HG03095 (cell line): ENCODE results near the gene TMSB10.
"Not testable (repeated sequence)": the region's sequence is repeated elsewhere in the genome, so short reads cannot be mapped to it uniquely, and the experiment has no call there.

Experiments
- ATAC-seq: cut with Tn5 transposase; IDR thresholded peaks from one replicate; pipeline ENCODE4 v1.9.1; 2021; ENCODE audit warnings: moderate library complexity; ENCODE audit not compliant: unreplicated experiment

The TMSB10 gene

DNA sequence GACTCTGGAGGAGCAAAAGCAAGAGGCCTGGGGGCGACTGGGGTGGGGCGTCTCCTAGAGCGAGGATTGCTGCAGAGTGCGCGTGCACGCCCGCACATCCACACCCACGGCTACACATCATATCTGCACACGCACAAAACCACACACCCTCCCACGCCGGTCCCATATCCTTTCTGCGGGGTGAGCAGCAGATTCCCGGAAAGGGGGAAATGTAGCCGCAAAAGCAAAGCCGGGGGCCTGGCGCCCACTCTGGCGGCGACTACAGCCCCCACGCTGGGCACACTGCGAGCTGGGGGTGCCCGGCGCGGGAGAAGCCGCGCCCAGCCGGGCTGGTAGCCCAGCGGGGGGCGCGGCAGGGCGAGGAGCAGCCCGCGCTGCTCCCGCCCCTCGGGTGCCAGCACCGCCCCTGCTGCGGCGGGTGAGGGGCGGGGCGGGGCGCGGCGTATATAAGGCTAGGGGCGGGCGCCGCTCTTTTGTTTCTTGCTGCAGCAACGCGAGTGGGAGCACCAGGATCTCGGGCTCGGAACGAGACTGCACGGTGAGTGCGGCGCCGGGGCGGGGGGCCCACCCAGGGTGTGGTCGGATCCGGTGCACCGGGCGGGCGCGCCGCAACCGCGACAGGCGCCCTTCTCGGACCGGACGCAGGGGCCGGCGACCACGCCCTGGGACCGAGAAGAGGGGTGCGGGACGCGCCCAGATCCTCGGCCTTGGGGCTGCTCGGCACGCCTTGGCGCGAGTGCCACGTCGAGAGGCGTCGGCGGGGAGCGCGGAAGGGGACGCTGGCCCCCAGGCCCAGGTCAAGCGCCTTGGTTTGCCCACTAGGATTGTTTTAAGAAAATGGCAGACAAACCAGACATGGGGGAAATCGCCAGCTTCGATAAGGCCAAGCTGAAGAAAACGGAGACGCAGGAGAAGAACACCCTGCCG, at the start of gene TMSB10:
Gene TMSB10, plus strand, starts transcription at position 476 of the 927 bp plus-strand sequence.
- peak; percentile 55 for ATAC-seq

DNA sequence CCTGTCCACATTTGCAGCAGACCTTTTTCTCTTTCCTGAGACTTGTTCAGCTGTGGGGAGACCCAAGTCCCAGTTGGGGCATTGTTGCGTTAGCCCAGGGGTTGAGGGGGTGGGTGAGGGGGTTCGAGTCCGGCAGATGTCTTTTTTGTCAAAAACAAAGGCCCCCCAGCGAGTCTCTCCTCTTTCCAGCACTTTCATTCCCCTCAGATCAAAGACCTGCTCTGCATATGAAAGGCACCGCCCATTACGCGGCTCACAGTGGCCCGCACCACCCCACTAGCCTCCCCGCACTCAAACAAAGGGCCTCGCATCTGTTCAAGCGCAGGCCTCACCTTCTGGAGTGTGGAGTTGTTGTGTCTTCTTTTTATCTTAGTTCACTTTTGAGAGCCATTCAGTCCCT, 49.7 kb upstream of the TMSB10 start:
- no peak for ATAC-seq

DNA sequence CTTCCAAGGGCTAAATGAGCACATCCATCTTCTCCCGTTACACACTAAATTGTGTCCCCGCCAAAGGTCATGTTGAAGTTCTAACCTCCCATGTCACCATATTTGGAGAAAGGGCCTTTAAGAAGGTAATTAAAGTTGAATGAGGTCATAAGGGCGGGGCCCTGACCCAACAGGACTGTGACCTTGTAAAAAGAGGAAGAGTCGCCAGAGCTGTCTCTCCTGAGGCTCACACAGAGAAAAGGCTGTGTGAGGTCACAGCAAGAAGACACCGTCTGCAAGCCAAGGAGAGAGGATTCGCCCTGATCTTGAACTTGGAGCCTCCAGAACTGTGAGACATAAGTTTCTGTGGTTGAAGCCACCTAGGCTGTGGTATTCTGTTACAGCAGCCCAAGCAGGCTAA, 48.7 kb upstream of the TMSB10 start:
- no peak for ATAC-seq

DNA sequence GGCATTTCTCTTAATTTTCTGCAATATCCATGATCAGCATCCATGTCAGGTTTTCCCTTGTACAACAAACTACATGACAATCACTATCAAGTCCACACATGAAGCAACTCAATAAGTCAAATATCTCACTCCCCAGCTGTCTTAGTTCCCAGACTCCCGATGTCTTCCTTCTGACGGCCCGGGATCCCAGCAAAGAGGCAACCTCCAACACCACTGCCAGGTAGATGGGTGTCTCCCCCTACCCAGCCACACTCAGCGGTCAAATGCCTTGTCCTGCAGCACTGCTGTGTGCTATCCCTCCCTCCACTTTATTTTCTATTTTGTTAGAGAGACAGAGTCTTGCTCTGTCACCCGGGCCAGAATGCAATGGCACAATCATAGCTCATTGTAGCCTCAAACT, 47.9 kb upstream of the TMSB10 start:
- no peak for ATAC-seq

DNA sequence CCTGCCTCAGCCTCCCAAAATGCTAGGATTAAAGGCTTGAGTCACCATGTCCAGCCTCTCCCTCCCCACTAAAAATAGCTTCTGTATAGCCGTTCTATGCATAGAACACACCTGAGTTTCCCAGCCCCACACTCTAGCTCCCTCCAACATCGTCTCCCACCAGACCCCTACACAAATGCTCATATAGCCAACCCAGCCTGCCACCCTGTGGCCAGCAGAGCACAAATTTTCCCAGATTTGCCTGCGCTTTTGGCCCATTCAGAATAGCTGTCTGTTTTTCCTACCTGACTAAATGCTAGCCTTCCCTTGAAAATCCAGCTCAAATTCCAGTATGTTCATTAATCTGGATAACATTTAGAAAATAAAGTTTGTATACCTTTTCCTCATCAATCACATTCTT, 47.3 kb upstream of the TMSB10 start:
- no peak for ATAC-seq

DNA sequence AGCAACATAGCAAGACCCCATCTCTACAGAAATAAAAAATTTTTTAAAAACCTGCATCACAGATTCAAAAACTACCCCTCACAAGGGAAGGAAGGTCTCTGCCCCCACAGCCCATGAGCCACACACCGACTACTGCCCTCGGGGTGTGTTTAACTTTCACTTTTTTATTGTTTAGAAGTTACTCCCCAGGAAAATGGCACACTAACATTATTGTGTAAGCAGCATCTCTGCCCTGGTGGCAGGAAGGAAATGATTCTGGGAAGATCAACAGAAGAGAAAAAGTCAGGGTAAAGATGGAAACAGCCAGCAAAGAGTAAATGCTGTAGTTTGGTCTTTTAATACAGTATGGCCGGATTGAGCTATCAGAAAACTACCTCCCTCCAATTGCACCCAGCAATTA, 46.5 kb upstream of the TMSB10 start:
- ATAC-seq: no peak

DNA sequence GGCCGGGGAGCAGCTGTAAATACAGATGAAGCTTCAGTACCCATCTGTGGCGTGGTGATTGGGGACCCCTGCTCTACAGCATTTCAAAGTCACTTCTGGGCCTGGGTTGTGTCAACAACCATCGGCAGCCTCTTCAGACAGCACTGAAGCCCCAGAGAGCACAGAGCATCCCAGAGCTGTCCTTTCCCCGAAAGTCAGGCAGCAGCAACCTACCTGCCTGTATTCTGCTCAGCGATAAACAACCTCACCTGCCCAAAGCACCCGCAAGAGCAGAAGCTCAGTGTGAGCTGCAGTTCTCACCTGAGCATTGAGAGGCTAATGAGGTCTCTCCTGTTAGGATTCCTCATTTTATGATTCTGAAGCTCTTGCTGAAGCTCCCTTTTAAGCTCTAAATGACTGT, 43.9 kb upstream of the TMSB10 start:
- no peak for ATAC-seq

DNA sequence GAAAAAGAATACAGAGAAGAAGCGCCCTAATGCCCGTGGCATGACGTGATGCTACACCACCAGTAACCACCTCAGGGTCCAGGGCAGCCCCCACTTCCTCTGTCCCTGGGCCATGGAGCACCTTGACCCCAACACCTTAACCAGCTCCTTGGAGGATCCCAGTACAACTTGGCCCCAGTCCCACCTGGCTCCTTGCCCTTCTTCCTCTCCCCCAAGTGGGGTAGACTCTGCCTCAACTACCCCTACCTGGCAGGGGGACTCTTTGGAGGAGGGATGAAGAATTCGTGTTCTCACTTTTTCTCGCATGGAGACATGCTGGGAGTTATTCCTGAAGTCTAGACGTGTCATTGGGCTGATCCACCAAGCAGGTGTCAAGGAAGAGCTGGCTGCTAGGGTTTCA, 43.5 kb upstream of the TMSB10 start:
- ATAC-seq: no peak

DNA sequence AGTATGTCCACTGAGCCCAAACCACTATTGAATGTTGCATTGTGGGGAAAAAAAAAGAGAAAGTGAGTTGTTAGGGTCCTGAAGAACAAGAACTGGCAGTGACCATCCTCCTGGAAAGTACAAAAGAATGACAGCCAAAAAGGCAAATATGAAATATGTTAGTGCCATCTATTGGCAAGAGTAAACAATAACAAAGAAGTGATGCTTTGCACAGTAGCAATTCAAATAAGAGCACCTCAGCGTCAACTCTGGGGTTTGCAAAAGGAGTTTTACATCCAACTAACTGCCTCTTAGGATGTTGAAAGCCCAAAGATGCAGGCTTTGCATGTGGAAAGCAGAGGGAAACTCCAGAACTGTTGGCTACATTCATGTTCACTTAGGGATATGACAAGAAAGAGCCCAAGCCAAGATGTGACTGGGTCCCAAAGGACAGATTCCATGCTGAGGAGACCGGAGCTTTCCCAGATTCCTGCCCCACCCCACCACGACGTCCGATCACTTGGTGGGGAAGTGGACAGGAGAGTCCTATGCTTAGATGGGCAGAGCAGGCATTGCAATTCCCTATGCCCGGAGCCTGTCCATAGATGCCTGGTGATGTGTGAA, 40.2 kb upstream of the TMSB10 start:
- no peak for ATAC-seq

DNA sequence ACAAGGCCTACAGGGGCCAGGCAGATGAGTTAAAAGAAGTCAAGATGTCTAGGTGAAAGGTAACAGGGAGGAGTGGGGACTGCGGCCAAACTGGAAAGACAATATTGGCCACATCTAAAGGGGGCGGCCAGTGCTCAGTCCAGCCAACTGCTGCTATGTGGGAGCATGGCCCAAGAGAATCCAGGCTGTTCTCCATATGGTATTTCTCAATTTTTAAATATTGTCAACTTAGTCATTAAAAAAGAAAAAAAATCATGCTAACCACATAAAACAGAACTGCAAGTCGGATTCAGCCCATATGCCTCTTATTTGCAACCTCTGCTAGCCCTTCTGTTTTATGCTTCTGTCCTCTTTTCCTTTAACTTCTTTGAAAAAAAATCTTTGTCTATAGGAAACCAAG, 39.3 kb upstream of the TMSB10 start:
- ATAC-seq: no peak

DNA sequence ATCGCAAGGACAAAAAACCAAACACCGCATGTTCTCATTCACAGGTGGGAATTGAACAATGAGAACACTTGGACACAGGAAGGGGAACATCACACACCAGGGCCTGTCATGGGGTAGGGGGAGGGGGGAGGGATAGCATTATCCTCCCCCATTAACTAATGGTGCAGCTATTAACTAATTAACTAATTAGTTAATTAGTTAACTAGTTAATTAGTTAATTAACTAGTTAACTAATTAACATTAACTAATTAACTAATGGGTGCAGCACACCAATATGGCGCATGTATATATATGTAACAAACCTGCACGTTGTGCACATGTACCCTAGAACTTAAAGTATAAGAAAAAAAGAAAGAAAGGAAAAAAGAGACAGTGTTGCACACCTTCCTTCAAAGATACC, 37.1 kb upstream of the TMSB10 start:
- not testable (repeated sequence) for ATAC-seq

DNA sequence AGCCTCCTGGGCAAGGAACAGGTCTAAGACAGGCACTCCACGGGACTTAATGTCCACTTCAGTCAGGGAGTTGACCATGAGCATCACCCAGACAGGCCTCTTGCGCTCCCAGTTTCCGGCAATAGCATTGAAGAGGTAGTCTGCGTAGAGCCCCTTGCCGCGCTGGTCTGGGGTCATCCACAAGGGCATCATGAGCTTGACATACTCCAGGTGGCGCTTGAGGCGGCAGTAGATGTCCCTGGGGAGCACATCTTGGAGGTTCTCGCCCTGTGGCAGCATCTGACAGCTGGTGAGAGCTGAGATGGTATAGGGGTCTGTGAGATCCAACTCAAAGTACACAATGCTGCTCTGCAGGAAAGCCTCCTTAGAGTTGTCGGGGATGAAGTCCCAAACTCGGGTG, 35.1 kb upstream of the TMSB10 start:
- ATAC-seq: no peak

DNA sequence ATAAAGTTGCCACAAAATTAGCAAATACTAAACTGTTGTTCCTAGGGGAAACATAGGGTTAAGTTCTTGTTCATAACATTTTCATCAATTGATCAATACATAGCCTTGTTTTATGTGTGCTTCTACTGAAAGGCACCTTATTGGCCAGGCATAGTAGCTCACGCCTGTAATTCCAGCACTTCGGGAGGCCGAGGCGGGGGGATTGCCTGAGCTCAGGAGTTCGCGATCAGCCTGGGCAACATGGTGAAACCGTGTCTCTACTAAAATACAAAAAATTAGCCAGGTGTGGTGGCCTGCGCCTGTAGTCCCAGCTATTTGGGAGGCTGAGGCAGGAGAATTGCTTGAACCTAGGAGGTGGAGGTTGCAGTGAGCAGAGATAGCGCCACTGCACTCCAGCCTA, 32.8 kb upstream of the TMSB10 start:
- ATAC-seq: not testable (repeated sequence)

DNA sequence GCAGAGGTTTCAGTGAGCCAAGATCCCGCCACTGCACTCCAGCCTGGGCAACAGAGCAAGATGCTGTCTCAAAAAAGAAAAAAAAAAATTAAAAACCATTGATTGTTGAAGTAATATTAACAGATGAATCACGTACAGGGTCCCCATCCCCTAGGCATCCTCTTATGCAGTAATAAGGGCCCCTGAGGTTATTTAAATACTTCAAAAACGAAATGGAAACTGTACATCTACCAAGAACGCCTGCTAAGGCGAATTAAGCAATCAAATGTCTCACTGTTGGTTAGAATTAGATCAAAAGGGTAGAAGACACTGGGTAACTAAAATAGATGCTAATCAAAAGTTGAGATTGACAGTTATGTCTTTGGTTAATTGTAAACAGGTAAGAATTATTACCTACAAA, 32.1 kb upstream of the TMSB10 start:
- no peak for ATAC-seq

DNA sequence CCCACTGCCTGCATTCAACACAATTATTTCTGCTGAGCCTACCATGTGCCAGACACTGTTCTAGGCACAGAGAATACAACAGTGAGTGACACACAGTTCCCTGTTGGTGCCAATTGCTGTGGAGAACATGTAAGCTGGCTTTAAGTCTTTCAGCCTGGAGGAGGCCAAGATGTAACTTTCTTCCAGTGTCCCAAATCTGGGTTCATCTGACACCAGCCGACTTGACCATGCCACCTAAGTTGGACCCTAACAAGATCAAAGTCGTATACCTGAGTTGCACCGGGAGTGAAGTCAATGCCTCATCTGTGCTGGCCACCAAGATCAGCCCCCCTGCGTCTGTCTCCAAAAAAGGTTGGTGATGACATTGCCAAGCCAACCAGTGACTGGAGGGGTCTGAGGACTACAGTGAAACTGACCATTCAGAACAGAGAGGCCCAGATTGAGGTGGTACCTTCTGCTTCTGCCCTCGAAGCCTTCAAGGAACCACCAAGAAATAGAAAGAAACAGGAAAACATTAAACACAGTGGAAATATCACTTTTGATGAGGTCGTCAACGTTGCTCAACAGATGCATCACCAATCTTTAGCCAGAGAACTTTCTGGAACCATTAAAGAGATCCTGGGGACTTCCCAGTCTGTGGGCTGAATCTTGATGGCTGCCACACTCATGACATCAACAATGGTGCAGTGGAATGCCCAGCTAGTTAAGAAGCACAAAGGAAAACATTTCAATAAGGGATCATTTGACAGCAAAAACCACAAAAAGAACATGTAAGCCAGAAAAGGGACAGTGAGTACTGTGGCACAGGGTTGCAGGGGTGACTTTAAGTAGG, 30.9 kb upstream of the TMSB10 start:
- ATAC-seq: no peak

DNA sequence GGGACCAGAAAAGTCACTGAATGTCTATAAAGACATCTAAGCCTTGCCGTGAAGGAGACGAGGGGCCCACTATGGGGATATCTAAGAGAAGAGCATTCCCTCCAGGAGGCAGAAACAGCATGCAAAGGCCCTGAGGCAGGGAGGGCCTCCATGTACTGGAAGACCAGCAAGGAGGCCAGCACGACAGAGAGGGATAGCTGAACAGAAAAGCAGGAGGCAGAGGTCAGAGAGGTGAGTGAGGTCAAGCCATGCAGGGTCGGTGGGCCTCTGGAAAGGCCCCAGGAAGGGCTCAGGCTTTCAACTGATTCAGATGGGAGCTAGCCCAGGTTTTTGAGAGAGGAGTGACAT, 30.3 kb upstream of the TMSB10 start:
- ATAC-seq: no peak

DNA sequence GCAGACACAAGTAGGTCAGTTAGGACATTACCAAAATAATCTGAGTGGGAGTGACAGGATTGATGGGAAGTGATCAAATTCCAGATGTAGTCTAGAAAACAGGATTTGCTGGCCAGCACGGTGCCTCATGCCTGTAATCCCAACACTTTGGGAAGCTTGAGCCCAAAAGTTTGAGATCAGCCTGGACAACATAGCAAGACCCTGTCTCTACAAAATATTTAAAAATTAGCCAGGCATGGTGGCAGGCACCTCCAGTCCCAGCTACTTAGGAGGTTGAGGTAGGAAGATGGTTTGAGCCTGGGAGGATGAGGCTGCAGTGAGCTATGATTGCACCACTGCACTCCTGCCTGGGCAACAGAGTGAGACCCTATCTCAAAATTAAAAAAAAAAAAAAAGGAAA, 29.8 kb upstream of the TMSB10 start:
- not testable (repeated sequence) for ATAC-seq

DNA sequence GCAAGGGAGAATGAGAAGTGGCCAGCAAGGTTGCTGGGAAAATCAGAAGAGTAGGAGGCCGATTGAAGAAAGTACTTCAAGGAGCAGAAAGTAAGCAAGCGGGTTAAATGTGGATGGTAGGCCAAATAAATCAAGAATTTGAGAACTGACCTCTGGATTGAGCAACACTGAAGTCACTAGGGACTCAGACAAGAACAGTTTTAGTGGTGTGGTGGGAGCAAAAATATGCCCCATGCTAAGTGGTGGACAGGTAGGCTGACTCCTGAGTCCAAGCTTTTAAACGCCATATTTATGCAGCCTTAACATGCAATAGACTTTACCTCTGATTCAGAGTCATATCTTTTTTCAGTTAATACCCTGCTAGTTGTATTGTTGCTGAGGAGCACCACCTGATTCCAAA, 29.1 kb upstream of the TMSB10 start:
- ATAC-seq: no peak

DNA sequence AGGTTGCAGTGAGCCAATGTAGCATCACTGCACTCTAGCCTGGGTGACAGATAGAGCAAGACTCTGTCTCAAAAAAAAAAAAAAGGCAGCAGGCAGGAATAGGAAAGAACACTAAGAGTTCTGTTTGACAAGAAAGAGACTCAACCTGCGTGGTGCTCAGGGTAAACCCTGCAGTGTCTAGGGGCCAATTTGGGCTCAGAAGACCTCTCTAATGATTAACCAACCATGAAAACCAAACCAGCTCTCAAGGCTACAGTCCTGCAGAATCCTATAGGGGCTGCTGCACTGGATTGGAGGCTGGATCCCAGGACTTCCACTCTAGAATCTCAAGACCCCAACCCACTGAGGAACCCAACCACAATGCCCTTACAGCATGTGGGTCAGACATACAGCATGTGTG, 27.0 kb upstream of the TMSB10 start:
- no peak for ATAC-seq

DNA sequence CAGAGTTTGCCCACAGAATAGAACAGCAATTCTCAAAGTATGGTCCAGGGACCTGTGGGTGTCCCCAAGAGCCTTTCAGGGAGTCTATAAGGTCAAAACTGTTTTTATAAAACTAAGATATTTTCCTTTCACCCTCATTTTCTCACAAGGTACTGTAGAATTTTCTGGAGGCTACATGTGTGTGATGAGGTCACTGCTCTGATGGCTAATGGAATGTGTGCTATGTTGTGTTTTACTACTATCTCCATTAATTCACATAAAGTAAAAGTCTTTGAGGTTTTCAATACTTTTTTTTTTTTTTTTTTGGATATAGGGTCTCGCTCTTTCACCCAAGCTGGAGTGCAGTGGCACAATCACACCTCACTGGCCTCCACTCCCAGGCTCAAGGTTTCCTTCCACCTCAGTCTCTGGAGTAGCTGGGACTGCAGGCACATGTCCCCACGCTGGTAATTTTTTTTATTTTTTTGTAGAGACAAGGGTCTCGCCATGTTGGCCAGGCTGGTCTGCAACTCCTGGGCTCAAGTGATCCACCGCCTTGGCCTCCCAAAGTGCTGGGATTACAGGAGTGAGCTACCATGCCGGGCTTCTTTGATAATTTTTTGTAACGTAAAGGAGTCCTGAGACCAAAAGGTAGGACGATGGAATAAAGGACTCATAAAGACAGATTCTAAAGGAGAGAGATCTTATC, 26.4 kb upstream of the TMSB10 start:
- no peak for ATAC-seq
